Thyroid gland (tissue), 4 donors: ENCODE results near the gene TFF2.

Experiments
- POLR2A ChIP-seq, 2 donors: fragments of 450-650 bp; IDR thresholded peaks; one replicate each; pipeline ENCODE4 v1.6.1; 2017; ENCODE audit warnings: antibody characterized with exemption in 2 of 2, mild to moderate bottlenecking in 2 of 2, moderate library complexity in 1 of 2
- TF ChIP-seq, protein P1 (sequence below), 6 experiments: fragments of 200-600 bp in 3 of 6; fragments of 450-650 bp in 3 of 6; sonication (generic) in 3 of 6; IDR thresholded peaks; one replicate each; pipeline ENCODE4 v1.5.1; 2016 to 2019; ENCODE audit warnings: antibody characterized with exemption in 6 of 6, mild to moderate bottlenecking in 2 of 6, inconsistent platforms in 1 of 6, moderate library complexity in 1 of 6

DNA sequence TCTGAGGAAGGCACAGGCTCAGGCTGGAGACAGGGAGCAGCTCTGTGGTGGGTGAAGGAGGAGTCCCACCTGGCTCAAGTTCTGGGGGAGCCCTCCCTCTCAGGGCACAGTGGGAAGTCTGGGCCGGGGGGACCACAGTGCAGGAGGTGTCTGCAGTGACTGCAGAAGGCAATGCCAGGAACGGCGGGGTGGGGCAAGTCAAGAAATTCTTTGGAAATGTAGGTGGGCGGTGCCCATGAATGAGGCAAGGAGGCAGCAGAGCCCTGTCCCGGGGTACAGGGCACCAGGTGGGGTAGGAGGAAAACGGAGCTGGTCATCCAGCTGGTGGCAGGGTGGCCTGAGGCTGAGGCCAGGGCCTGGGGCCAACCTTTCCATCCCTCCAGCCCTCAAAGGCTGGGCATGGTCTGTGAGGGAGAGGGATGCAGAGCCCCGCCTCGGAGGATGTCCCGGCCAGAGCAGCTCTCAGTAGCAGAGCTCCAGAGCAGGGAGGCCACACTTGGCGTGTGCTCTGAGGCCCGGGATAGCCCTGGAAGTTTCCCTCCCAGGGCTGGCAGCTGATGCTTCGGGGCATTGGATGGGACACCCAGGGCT lies 40.3 kb downstream of the TFF2 start:
- peak in 1 of 2 donors; percentile 54 for TF ChIP-seq POLR2A (IDR thresholded peaks at IDR 0.05)
- TF ChIP-seq, protein P1, sequence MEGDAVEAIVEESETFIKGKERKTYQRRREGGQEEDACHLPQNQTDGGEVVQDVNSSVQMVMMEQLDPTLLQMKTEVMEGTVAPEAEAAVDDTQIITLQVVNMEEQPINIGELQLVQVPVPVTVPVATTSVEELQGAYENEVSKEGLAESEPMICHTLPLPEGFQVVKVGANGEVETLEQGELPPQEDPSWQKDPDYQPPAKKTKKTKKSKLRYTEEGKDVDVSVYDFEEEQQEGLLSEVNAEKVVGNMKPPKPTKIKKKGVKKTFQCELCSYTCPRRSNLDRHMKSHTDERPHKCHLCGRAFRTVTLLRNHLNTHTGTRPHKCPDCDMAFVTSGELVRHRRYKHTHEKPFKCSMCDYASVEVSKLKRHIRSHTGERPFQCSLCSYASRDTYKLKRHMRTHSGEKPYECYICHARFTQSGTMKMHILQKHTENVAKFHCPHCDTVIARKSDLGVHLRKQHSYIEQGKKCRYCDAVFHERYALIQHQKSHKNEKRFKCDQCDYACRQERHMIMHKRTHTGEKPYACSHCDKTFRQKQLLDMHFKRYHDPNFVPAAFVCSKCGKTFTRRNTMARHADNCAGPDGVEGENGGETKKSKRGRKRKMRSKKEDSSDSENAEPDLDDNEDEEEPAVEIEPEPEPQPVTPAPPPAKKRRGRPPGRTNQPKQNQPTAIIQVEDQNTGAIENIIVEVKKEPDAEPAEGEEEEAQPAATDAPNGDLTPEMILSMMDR (IDR thresholded peaks at IDR 0.05) = no peak
